Esophagus squamous epithelium (tissue), 4 donors: ENCODE data around the gene CADPS.

Source experiments
- CTCF ChIP-seq, 6 experiments: fragments of 450-650 bp in 4 of 6; fragments of 200-600 bp in 2 of 6; sonication (generic) in 2 of 6; IDR thresholded peaks; one replicate each; pipeline ENCODE4 v1.5.1; 2016 to 2019; ENCODE audit warnings: antibody characterized with exemption in 6 of 6, mild to moderate bottlenecking in 4 of 6, moderate library complexity in 4 of 6
- POLR2A ChIP-seq, 4 donors: fragments of 450-650 bp; IDR thresholded peaks; one replicate each; pipeline ENCODE4 v1.6.1; 2017; ENCODE audit warnings: antibody characterized with exemption in 4 of 4, mild to moderate bottlenecking in 4 of 4, moderate library complexity in 3 of 4

- TF ChIP-seq POLR2A (IDR thresholded peaks at IDR 0.05) (no peak), CTCF (IDR thresholded peaks at IDR 0.05) (no peak)
These were observed 94.1 kb downstream of the CADPS start for GRCh38 chr3:62781121-62781520.
